Transverse colon (tissue), 4 donors: ENCODE results near the gene C1orf167.

Experiments
- CTCF ChIP-seq, 5 experiments: fragments of 200-600 bp in 3 of 5; fragments of 450-650 bp in 2 of 5; sonication (generic) in 3 of 5; IDR thresholded peaks; 1 replicate in 2 of 5; 2 replicates in 3 of 5; pipeline ENCODE4 v1.5.1; 2016 to 2017; ENCODE audit warnings: antibody characterized with exemption in 5 of 5, inconsistent platforms in 3 of 5, mild to moderate bottlenecking in 2 of 5, moderate library complexity in 1 of 5
- EP300 ChIP-seq: sonication (generic); formaldehyde crosslinking; IDR thresholded peaks from one replicate; pipeline ENCODE4 v1.6.1; 2017; ENCODE audit warnings: antibody characterized with exemption, low read depth
- POLR2A ChIP-seq: fragments of 450-650 bp; IDR thresholded peaks from one replicate; pipeline ENCODE4 v1.6.1; 2016; ENCODE audit warnings: antibody characterized with exemption, mild to moderate bottlenecking, moderate library complexity
- POLR2AphosphoS5 ChIP-seq, 3 donors: sonication (generic); formaldehyde crosslinking; IDR thresholded peaks; one replicate each; pipeline ENCODE4 v1.6.1; 2016; ENCODE audit warnings: antibody characterized with exemption in 3 of 3

DNA sequence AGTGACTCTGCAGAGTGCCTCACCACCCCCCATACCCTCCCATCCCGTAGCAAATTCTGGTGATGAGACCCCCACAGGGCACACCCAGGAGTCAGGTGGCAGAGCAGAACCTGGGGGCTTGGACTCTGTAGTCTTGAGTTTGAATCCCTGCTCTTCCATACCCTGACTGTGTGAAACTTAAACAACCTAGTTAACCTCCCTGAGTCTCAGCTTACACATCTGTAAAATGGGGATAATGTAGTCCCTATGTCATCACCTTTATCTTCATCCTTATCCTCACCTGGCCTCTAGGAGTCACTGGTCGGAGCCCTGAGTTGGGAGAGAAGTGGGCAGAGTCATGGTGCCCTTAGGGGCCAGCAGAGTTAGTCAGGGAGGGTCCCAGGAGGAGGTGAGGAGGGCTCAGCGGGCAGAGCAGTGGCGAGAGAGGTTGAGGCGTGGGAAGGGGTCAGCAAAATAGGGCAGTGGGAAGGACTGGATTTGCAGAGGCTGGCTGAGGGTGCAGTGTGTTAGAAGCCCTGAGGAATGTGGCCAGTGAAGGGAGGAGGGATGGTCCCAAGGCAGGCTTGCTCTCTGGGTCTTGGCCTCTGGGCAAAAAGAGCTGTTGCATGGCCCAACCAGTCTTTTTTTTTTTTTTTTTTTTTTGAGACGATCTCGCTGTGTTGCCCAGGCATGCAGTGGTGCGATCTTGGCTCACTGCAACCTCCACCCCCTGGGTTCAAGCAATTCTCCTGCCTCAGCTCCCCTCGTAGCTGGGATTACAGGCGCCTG is 18.6 kb downstream of the C1orf167 start:
- no peak for TF ChIP-seq POLR2A
- no peak for TF ChIP-seq CTCF (IDR thresholded peaks at IDR 0.05)
- TF ChIP-seq POLR2AphosphoS5 (IDR thresholded peaks at IDR 0.05), result no peak
- TF ChIP-seq EP300, result no peak
